ENCODE measurements around the gene DVL1.

DNA sequence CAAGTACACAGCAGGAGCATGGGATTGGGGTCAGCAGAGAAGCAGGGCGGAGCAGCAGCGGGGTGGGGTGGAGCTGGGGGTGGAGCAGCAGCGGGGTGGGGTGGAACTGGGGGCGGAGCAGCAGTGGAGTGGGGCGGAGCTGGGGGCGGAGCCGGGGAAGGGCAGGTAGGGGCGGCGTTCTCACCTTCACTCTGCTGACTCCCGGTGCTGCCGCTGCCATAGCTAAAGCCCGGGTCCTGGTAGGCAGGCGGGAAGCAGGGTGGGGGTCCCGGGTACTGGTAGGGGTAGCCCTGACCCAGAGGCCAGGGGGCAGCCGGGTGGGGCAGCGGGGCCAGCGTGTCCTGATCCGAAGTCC lies 11.4 kb downstream of the DVL1 start:
- TF ChIP-seq, protein P1, sequence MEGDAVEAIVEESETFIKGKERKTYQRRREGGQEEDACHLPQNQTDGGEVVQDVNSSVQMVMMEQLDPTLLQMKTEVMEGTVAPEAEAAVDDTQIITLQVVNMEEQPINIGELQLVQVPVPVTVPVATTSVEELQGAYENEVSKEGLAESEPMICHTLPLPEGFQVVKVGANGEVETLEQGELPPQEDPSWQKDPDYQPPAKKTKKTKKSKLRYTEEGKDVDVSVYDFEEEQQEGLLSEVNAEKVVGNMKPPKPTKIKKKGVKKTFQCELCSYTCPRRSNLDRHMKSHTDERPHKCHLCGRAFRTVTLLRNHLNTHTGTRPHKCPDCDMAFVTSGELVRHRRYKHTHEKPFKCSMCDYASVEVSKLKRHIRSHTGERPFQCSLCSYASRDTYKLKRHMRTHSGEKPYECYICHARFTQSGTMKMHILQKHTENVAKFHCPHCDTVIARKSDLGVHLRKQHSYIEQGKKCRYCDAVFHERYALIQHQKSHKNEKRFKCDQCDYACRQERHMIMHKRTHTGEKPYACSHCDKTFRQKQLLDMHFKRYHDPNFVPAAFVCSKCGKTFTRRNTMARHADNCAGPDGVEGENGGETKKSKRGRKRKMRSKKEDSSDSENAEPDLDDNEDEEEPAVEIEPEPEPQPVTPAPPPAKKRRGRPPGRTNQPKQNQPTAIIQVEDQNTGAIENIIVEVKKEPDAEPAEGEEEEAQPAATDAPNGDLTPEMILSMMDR (IDR thresholded peaks at IDR 0.05), result no peak
- TF ChIP-seq EP300 (IDR thresholded peaks at IDR 0.05), result no peak

All from tibial nerve (tissue), 4 donors.